ENCODE results near the gene PNPLA6. TPM values are rescaled to one million over a fixed set of nuclear protein-coding genes. Genes with fewer than 3 reads are reported as not detected.

PNPLA6 gene
- total and polyA plus RNA-seq, 2 of the 4 experiments (the other 2 are of a cell fraction) = 17.9 to 52.7 TPM

- Histone ChIP-seq H3K14ac (replicated peaks; ENCODE audit: low read depth, low read length) (no peak overlapping the region), H3K4me1 (ENCODE audit: control insufficient read depth, insufficient read depth, low read length) (no peaks in the 10 kb centered on the region), H3K79me1 (ENCODE audit: low read depth in 1 of 2, low read length in 2 of 2) (no peaks in the 10 kb centered on the region), H3K9me1 (ENCODE audit: insufficient read depth, low read length) (no peaks in the 10 kb centered on the region), H3K9ac (ENCODE audit: low read depth, low read length) (no peak overlapping the region), H3K4me2 (ENCODE audit: low read depth, low read length) (no peak overlapping the region), H3K9me3 (ENCODE audit: control insufficient read depth, insufficient read depth, low read length) (no peaks in the 10 kb centered on the region), H4K20me1 (ENCODE audit: insufficient read depth, low read length) (no peaks in the 10 kb centered on the region), H4K8ac (ENCODE audit: low read depth in 2 of 2, low read length in 2 of 2) (no peak overlapping the region), H2AK9ac (replicated peaks; ENCODE audit: low read depth, low read length, poor library complexity) (no peak overlapping the region), H2BK15ac (ENCODE audit: low read depth, low read length) (no peak overlapping the region), H3K56ac (ENCODE audit: extremely low read depth, insufficient read depth, low read length) (no peak overlapping the region), H3K27me3 (ENCODE audit: control insufficient read depth, insufficient read depth, low read length) (no peaks in the 10 kb centered on the region; the same call in 1 of the 2 replicates), H2BK120ac (ENCODE audit: low read depth, low read length) (no peak overlapping the region), H2AK5ac (ENCODE audit: low read depth, low read length) (no peak overlapping the region), H4K5ac (ENCODE audit: low read depth, low read length) (no peak overlapping the region), H3K4me3 (ENCODE audit: insufficient read depth, low read depth, low read length) (no peak overlapping the region), H2BK5ac (ENCODE audit: low read depth, low read length, poor library complexity, severe bottlenecking) (no peak overlapping the region), H3K4ac (ENCODE audit: low read depth, low read length) (no peak overlapping the region), H2BK20ac (ENCODE audit: low read depth, low read length) (no peak overlapping the region), H4K91ac (ENCODE audit: insufficient read depth, low read depth, low read length) (no peak overlapping the region), H3K36me3 (ENCODE audit: control insufficient read depth, insufficient read depth, low read length) (no peaks in the 10 kb centered on the region), H3K27ac (ENCODE audit: insufficient read depth, low read length) (no peak overlapping the region), H2AFZ (replicated peaks; ENCODE audit: low read length, poor library complexity) (no peak overlapping the region), H3K23ac (ENCODE audit: low read depth, low read length) (no peak overlapping the region), H3K18ac (ENCODE audit: low read depth, low read length) (no peak overlapping the region)
- intact Hi-C loops (cut with micrococcal nuclease) = no loop called here
- POLR2A ChIA-PET (ENCODE audit: unreplicated experiment) = no interaction called here
- TF ChIP-seq USF2 (IDR thresholded peaks at IDR 0.05; ENCODE audit: low read depth, low read length) = no peak
- no peak for TF ChIP-seq MAFK (IDR thresholded peaks at IDR 0.05; ENCODE audit: low read depth, low read length)
- no peak for TF ChIP-seq RCOR1 (IDR thresholded peaks at IDR 0.05; ENCODE audit: insufficient replicate concordance, low read length)
- TF ChIP-seq NFE2L2 (IDR thresholded peaks at IDR 0.05; ENCODE audit: low read depth, low read length) = no peak
- no peak for TF ChIP-seq MAZ (IDR thresholded peaks at IDR 0.05; ENCODE audit: borderline replicate concordance, low read depth, low read length)
- no peak for TF ChIP-seq RAD21 (IDR thresholded peaks at IDR 0.05; ENCODE audit: low read length)
- no peak for TF ChIP-seq RFX5 (IDR thresholded peaks at IDR 0.05; ENCODE audit: low read depth, low read length)
- no peak for TF ChIP-seq SMC3 (IDR thresholded peaks at IDR 0.05; ENCODE audit: low read depth, low read length)
- CTCF ChIA-PET = no interaction called here
- dilution Hi-C loops (cut with HindIII; ENCODE audit: low sequenced_read_pairs, unreplicated experiment) = no loop called here
- no peak for ATAC-seq (ENCODE audit: low read depth)
- DNase-seq = no peak
- in situ Hi-C loops (cut with MboI; ENCODE audit: low sequenced_read_pairs) = no loop called here
- WGBS, 2 experiments (ENCODE audit: extremely low coverage in 2 of 2, insufficient read length in 1 of 2) = 79% methylated on average over 4 of the region's 31 CpGs; no CpG with 5 or more reads in 1 of the 2 experiments
- BruUV-seq (replicated peaks) = no TSS peak
Observed at GRCh38 chr19:7610491-7611240, 75.1 kb downstream of the PNPLA6 start.

Small RNA genes within 50 kb of the gene (microRNA-seq; reads per million reads assigned to microRNA genes)
- gene AC008878.2 (ENCODE audit: insufficient read depth, insufficient read length) = not detected

Small RNA genes within 50 kb of the gene (small RNA-seq; reads per million reads assigned to genes)
- gene AC008878.2 = 0 reads per million in 5 experiments

Other genes with a start within 250 kb of the PNPLA6 start
- 7.9 and 8.3 TPM in 2 replicates for gene INSR, start 241.3 kb upstream of the PNPLA6 start, total RNA-seq (2012; rRNA removed)
- 2.7 and 2.8 TPM in 2 replicates for gene INSR, start 241.3 kb upstream of the PNPLA6 start, polyA plus RNA-seq (2012; rRNA removed)
- gene ARHGEF18, start 186.8 kb upstream of the PNPLA6 start, total RNA-seq (2012; rRNA removed) = 12.4 and 14.2 TPM in 2 replicates
- gene ARHGEF18, start 186.8 kb upstream of the PNPLA6 start, polyA plus RNA-seq (2012; rRNA removed) = 11.6 and 13.7 TPM in 2 replicates
- gene PEX11G, start 46.7 kb upstream of the PNPLA6 start, total RNA-seq (2012; rRNA removed) = 0.72 and 1.1 TPM in 2 replicates
- gene PEX11G, start 46.7 kb upstream of the PNPLA6 start, polyA plus RNA-seq (2012; rRNA removed) = 1.7 and 1.9 TPM in 2 replicates
- 5.4 and 9.2 TPM in 2 replicates for gene ZNF358, start 19.6 kb upstream of the PNPLA6 start, total RNA-seq (2012; rRNA removed)
- 30.7 and 34.9 TPM in 2 replicates for gene ZNF358, start 19.6 kb upstream of the PNPLA6 start, polyA plus RNA-seq (2012; rRNA removed)
- 2.5 and 3.4 TPM in 2 replicates for gene MCOLN1, start 13.1 kb upstream of the PNPLA6 start, total RNA-seq (2012; rRNA removed)
- 19.6 and 24.3 TPM in 2 replicates for gene MCOLN1, start 13.1 kb upstream of the PNPLA6 start, polyA plus RNA-seq (2012; rRNA removed)
- not detected in 2 replicates for gene CAMSAP3, start 60.1 kb downstream of the PNPLA6 start, total RNA-seq (2012; rRNA removed)
- gene CAMSAP3, start 60.1 kb downstream of the PNPLA6 start, polyA plus RNA-seq (2012; rRNA removed) = not detected in 2 replicates
- 28.1 and 29.9 TPM in 2 replicates for gene XAB2, start 93.8 kb downstream of the PNPLA6 start, total RNA-seq (2012; rRNA removed)
- 34.4 and 39.4 TPM in 2 replicates for gene XAB2, start 93.8 kb downstream of the PNPLA6 start, polyA plus RNA-seq (2012; rRNA removed)
- gene PET100, start 94.1 kb downstream of the PNPLA6 start, total RNA-seq (2012; rRNA removed) = 1.4 and 5.3 TPM in 2 replicates
- gene PET100, start 94.1 kb downstream of the PNPLA6 start, polyA plus RNA-seq (2012; rRNA removed) = 31.4 and 40.0 TPM in 2 replicates
- not detected in 2 replicates for gene PCP2, start 98.0 kb downstream of the PNPLA6 start, total RNA-seq (2012; rRNA removed)
- gene PCP2, start 98.0 kb downstream of the PNPLA6 start, polyA plus RNA-seq (2012; rRNA removed) = not detected in 2 replicates
- 3.9 and 8.6 TPM in 2 replicates for gene STXBP2, start 101.4 kb downstream of the PNPLA6 start, total RNA-seq (2012; rRNA removed)
- gene STXBP2, start 101.4 kb downstream of the PNPLA6 start, polyA plus RNA-seq (2012; rRNA removed) = 12.5 and 12.6 TPM in 2 replicates
- gene RETN, start 133.3 kb downstream of the PNPLA6 start, total RNA-seq (2012; rRNA removed) = not detected in 2 replicates
- not detected in 2 replicates for gene RETN, start 133.3 kb downstream of the PNPLA6 start, polyA plus RNA-seq (2012; rRNA removed)
- gene MCEMP1, start 141.4 kb downstream of the PNPLA6 start, total RNA-seq (2012; rRNA removed) = not detected in 2 replicates
- 0.15 TPM in 1 of 2 replicates, not detected in the other for gene MCEMP1, start 141.4 kb downstream of the PNPLA6 start, polyA plus RNA-seq (2012; rRNA removed)
- gene TRAPPC5, start 145.1 kb downstream of the PNPLA6 start, total RNA-seq (2012; rRNA removed) = 54.7 and 73.0 TPM in 2 replicates
- gene TRAPPC5, start 145.1 kb downstream of the PNPLA6 start, polyA plus RNA-seq (2012; rRNA removed) = 109 and 185 TPM in 2 replicates
- gene FCER2, start 166.4 kb downstream of the PNPLA6 start, total RNA-seq (2012; rRNA removed) = not detected in 2 replicates
- gene FCER2, start 166.4 kb downstream of the PNPLA6 start, polyA plus RNA-seq (2012; rRNA removed) = not detected in 2 replicates
- gene CLEC4G, start 196.4 kb downstream of the PNPLA6 start, total RNA-seq (2012; rRNA removed) = not detected in 2 replicates
- gene CLEC4G, start 196.4 kb downstream of the PNPLA6 start, polyA plus RNA-seq (2012; rRNA removed) = not detected in 2 replicates
- gene CD209, start 211.8 kb downstream of the PNPLA6 start, total RNA-seq (2012; rRNA removed) = not detected in 2 replicates
- gene CD209, start 211.8 kb downstream of the PNPLA6 start, polyA plus RNA-seq (2012; rRNA removed) = not detected in 2 replicates
- gene CLEC4M, start 227.5 kb downstream of the PNPLA6 start, total RNA-seq (2012; rRNA removed) = not detected in 2 replicates
- gene CLEC4M, start 227.5 kb downstream of the PNPLA6 start, polyA plus RNA-seq (2012; rRNA removed) = not detected in 2 replicates